Spleen (tissue), 11 donors: Measurements from ENCODE around the gene PYGO2. TPM values are rescaled to one million over a fixed set of nuclear protein-coding genes. Genes with fewer than 3 reads are reported as not detected.

Experiments used
- DNase-seq: peaks from one replicate; pipeline ENCODE4 v3.0.0-alpha.2; 2020
- H3K27ac ChIP-seq, 8 donors: fragments of 200-600 bp; sonication (generic) in 7 of 8; 1 replicate in 4 of 8; 2 replicates in 4 of 8; pipeline versions ENCODE4 v1.5.0 to v1.8.0; 2016 to 2021; ENCODE audit warnings: inconsistent platforms in 4 of 8, mild to moderate bottlenecking in 4 of 8, moderate library complexity in 1 of 8
- H3K27me3 ChIP-seq, 7 donors: fragments of 200-600 bp; sonication (generic) in 6 of 7; replicated peaks in 1 of 7; 1 replicate in 4 of 7; 2 replicates in 3 of 7; pipeline versions ENCODE4 v1.5.0 to v1.8.0; 2016 to 2021; ENCODE audit warnings: inconsistent platforms in 3 of 7, mild to moderate bottlenecking in 1 of 7
- H3K36me3 ChIP-seq, 6 donors: fragments of 200-600 bp; sonication (generic) in 5 of 6; 1 replicate in 4 of 6; 2 replicates in 2 of 6; pipeline versions ENCODE4 v1.5.0 to v1.8.0; 2016 to 2021; ENCODE audit warnings: inconsistent platforms in 2 of 6
- H3K4me1 ChIP-seq, 6 donors: fragments of 200-600 bp; sonication (generic) in 5 of 6; 1 replicate in 3 of 6; 2 replicates in 3 of 6; pipeline versions ENCODE4 v1.5.0 to v1.8.0; 2016 to 2021; ENCODE audit warnings: inconsistent platforms in 3 of 6
- H3K4me3 ChIP-seq, 8 donors: fragments of 200-600 bp; sonication (generic) in 7 of 8; 1 replicate in 4 of 8; 2 replicates in 4 of 8; pipeline versions ENCODE4 v1.5.0 to v1.8.0; 2016 to 2021; ENCODE audit warnings: inconsistent platforms in 4 of 8, mild to moderate bottlenecking in 4 of 8, moderate library complexity in 2 of 8
- H3K9me3 ChIP-seq, 8 donors: fragments of 200-600 bp; sonication (generic) in 7 of 8; 1 replicate in 4 of 8; 2 replicates in 4 of 8; pipeline versions ENCODE4 v1.5.0 to v1.8.0; 2016 to 2021; ENCODE audit warnings: inconsistent platforms in 4 of 8
- CTCF ChIP-seq, 11 experiments: fragments of 200-600 bp in 7 of 11; fragments of 450-650 bp in 4 of 11; sonication (generic) in 4 of 11; IDR thresholded peaks in 8 of 11; conservative IDR thresholded peaks in 3 of 11; 1 replicate in 7 of 11; 2 replicates in 4 of 11; pipeline versions ENCODE4 v1.4.0 to v1.8.0; 2016 to 2021; ENCODE audit warnings: antibody characterized with exemption in 11 of 11, inconsistent platforms in 4 of 11, mild to moderate bottlenecking in 1 of 11
- POLR2A ChIP-seq, 3 donors: fragments of 450-650 bp; IDR thresholded peaks; one replicate each; pipeline ENCODE4 v1.5.1; 2017; ENCODE audit warnings: antibody characterized with exemption in 3 of 3, mild to moderate bottlenecking in 1 of 3
- POLR2AphosphoS5 ChIP-seq, 3 donors: sonication (generic); formaldehyde crosslinking; IDR thresholded peaks; one replicate each; pipeline ENCODE4 v1.5.1; 2017; ENCODE audit warnings: antibody characterized with exemption in 3 of 3
- WGBS, 5 donors: extraction: QIAGEN DNeasy Blood & Tissue Kit in 3 of 5; methylation state at CpG; one replicate each; pipeline versions ENCODE4 v1.1.5 to v1.1.7; 2013 to 2018; 5-methylcytosine and 5-hydroxymethylcytosine counted together
- intact Hi-C: fragments of 100-400 bp; cut with DNase I; formaldehyde crosslinking; loops from one replicate; pipeline ENCODE4 v1.15.0; 2023; ENCODE audit warnings: low total_unique reads
- polyA plus RNA-seq, 3 donors: library from polyadenylated mRNA; stranded (reverse); fragments of 200-250 nt; gene quantifications; one replicate each; pipeline ENCODE4 v1.2.1, GENCODE V29; 2013
- total RNA-seq, 7 donors: library from RNA; depleted of rRNA in 3 of 7; stranded (reverse); fragments of >200 nt in 3 of 7; fragmentation: NEBNext Ultra II Directional in 4 of 7; extraction: Animal tissue kit (Norgen Biotek cat#: 25700) in 4 of 7; gene quantifications; one replicate each; pipeline versions ENCODE4 v1.1.0 to v1.2.1, GENCODE V29; 2016 to 2021
- donor health status: healthy with polysubstance abuse.
- donor health status: DM: no; HTN: no; CAD: no; lungs with moderate emphysema.
- donor health status: DM: no; HTN: no; CAD: no.
- donor health status: Bipolar disorder and iron deficiency.
- donor health status: healthy.
- donor health status: DM: no; HTN: no; CAD: no.
- donor health status: DM: yes; HTN: yes; CAD: no.

Gene PYGO2
- total and polyA plus RNA-seq, 10 donors = 19.8 to 36.6 (median 35.2) TPM

- Histone ChIP-seq H3K27me3 (no peaks in the 10 kb centered on the region), H3K4me3 (no peak overlapping the region), H3K36me3 (peaks cover 3 to 75% (median 64%) of the 10 kb centered on the region in 6 donors), H3K9me3 (no peaks in the 10 kb centered on the region), H3K4me1 (peaks cover 30 to 95% (median 73%) of the 10 kb centered on the region in 6 donors), H3K27ac (peak overlapping the region in 2 of 8 donors; percentile 96 to 99)
- intact Hi-C loops = loop anchor here (5.0 kb wide), 1 partner anchor 38 kb away; the partner anchor contains the start of gene ZBTB7B
- TF ChIP-seq POLR2AphosphoS5 (IDR thresholded peaks at IDR 0.05) (no peak), POLR2A (IDR thresholded peaks at IDR 0.05) (no peak), CTCF (IDR thresholded peaks at IDR 0.05 in 8 of 11, conservative IDR thresholded peaks at IDR 0.05 in 3 of 11) (no peak)
- no peak for DNase-seq
- WGBS, 5 donors = 82 to 92% (median 87%) methylated on average over 6 of the region's 6 CpGs
Measured at GRCh38 chr1:154964359-154964758, 2.8 kb upstream of the PYGO2 start.

- Histone ChIP-seq H3K27ac (peak overlapping the region in 3 of 8 donors; percentile 96 to 99 (median 98)), H3K4me3 (no peak overlapping the region), H3K27me3 (no peaks in the 10 kb centered on the region), H3K4me1 (peaks cover 26 to 95% (median 70%) of the 10 kb centered on the region in 6 donors), H3K36me3 (peaks cover 3 to 75% (median 67%) of the 10 kb centered on the region in 6 donors), H3K9me3 (no peaks in the 10 kb centered on the region)
- intact Hi-C loops = loop anchor here (5.0 kb wide), 1 partner anchor 39 kb away; the partner anchor contains the start of gene ZBTB7B
- 82 to 88% (median 86%) methylated on average over 8 of the region's 8 CpGs for WGBS, 5 donors
- DNase-seq = peak; percentile 28
- no peak for TF ChIP-seq POLR2AphosphoS5 (IDR thresholded peaks at IDR 0.05)
- no peak for TF ChIP-seq CTCF (IDR thresholded peaks at IDR 0.05 in 8 of 11, conservative IDR thresholded peaks at IDR 0.05 in 3 of 11)
- no peak for TF ChIP-seq POLR2A (IDR thresholded peaks at IDR 0.05)
Measured at GRCh38 chr1:154963643-154964042, 2.1 kb upstream of the PYGO2 start.

- H3K4me1 ChIP-seq = peaks cover 23 to 95% (median 65%) of the 10 kb centered on the region in 6 donors
- H3K9me3 ChIP-seq = no peaks in the 10 kb centered on the region
- peaks cover 3 to 75% (median 66%) of the 10 kb centered on the region in 6 donors for H3K36me3 ChIP-seq
- DNase-seq = peak; percentile 77
- no peaks in the 10 kb centered on the region for H3K27me3 ChIP-seq
- TF ChIP-seq POLR2AphosphoS5 (IDR thresholded peaks at IDR 0.05) (no peak), CTCF (IDR thresholded peaks at IDR 0.05 in 8 of 11, conservative IDR thresholded peaks at IDR 0.05 in 3 of 11) (no peak), POLR2A (IDR thresholded peaks at IDR 0.05) (no peak)
- 63 to 81% (median 72%) methylated on average over 6 of the region's 6 CpGs for WGBS, 5 donors
- H3K27ac ChIP-seq = peak overlapping the region; percentile 85 to 99 (median 98)
- intact Hi-C loops = loop anchor here (5.0 kb wide), 1 partner anchor 39 kb away; the partner anchor contains the start of gene ZBTB7B
- H3K4me3 ChIP-seq = peak overlapping the region in 6 of 8 donors; percentile 9 to 97 (median 84)
Measured at GRCh38 chr1:154962795-154963330, 1.3 kb upstream of the PYGO2 start.

GRCh38 chr1:154962156-154962749 is 671 bp upstream of the PYGO2 start:
- Histone ChIP-seq H3K9me3 (no peaks in the 10 kb centered on the region), H3K4me1 (peaks cover 23 to 95% (median 59%) of the 10 kb centered on the region in 6 donors), H3K27me3 (no peaks in the 10 kb centered on the region), H3K4me3 (peak overlapping the region; percentile 80 to 97 (median 88)), H3K36me3 (peaks cover 0 to 70% (median 61%) of the 10 kb centered on the region in 6 donors), H3K27ac (peak overlapping the region; percentile 85 to 99 (median 98))
- TF ChIP-seq CTCF (IDR thresholded peaks at IDR 0.05 in 8 of 11, conservative IDR thresholded peaks at IDR 0.05 in 3 of 11) (no peak), POLR2AphosphoS5 (IDR thresholded peaks at IDR 0.05) (peak in 1 of 3 donors; percentile 3)
- peak; percentile 84 for DNase-seq
- intact Hi-C loops = loop anchor here (5.0 kb wide), 1 partner anchor 40 kb away; the partner anchor contains the start of gene ZBTB7B
- 2 to 4% (median 3%) methylated on average over 18 to 25 of the region's 25 CpGs for WGBS, 5 donors
